ENCODE measurements around the gene TOR3A. TPM values are rescaled to one million over a fixed set of nuclear protein-coding genes. Genes with fewer than 3 reads are reported as not detected.

TOR3A gene
- total RNA-seq, 1 donor from 2014 or later, result 31.5 TPM

DNA sequence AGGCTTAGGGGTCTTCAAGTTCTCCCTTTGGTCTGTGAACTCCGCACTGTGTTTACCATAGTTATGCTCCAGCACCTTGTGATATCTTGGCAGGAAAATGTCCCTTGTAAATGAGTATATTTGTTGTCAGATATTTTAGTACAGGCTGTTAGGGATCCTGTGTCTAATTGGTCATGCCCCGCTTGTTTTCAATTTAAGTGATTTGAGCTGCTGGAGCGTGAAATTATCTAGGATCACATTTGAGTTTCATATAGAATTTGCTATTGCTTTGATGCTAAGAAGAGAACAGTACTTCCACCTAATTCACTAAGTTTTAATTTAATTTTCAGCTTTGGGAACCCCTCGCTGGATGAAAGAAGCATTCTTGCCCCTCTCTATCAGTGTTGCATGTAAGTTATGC lies 15.4 kb upstream of the TOR3A start:
- DNase-seq (ENCODE audit: low read depth in 2 of 2), result no peak

GRCh38 chr1:179077396-179077795 lies 4.5 kb upstream of the TOR3A start:
- DNase-seq (ENCODE audit: low read depth in 2 of 2), result no peak

DNA sequence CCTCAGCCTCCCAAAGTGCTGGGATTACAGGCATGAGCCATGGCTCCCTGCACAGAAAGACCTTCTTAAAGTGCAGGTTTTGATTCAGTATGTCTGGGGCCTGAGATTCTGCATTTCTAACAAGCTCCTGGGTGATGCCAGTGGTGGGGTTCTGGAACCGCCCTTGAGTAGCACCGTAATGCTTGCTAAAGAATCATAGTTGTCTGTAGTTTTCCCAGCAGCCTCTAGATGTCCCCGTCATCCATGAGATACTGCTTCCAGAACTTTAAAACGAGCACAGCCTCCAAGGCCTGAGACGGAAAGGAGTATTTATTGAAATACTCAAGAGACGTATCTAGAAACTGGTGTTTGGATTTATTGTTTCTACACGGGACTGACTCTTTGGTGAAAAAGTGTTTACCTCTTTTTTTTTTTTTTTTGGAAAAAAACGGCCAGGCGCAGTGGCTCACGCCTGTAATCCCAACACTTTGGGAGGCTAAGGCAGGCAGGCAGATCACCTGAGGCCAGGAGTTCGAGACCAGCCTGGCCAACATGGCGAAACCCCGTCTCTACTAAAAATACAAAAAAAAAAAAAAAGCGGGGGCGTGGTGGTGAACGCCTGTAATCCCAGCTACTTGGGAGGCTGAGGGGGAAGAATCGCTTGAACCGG lies 2.6 kb upstream of the TOR3A start:
- DNase-seq (ENCODE audit: low read depth in 2 of 2), result peak; percentile 79 to 81

GRCh38 chr1:179080866-179081686 lies 794 bp upstream of the TOR3A start:
- DNase-seq (ENCODE audit: low read depth in 2 of 2), result no peak

- peak in 1 of 2 donors; percentile 30 for DNase-seq (ENCODE audit: low read depth in 2 of 2)
These were observed 596 bp downstream of the TOR3A start for GRCh38 chr1:179082333-179082998.

DNA sequence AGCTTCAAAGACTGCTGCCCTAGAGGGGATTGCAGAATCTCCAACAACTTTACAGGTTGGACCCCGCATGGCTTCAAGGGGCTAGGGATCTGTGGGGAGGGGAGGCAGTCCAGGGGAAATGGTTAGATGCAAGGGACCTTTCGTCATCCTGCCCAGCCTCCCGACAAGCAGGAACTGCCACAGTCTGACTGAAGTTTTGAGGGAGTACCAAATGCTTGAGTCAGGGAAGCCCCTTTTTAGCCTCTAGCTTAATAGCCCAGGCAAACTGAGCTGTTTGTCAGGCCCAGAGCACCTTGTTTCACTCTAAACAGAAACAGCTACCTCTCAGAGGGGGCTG lies 1.1 kb downstream of the TOR3A start:
- no peak for DNase-seq (ENCODE audit: low read depth in 2 of 2)

- no peak for DNase-seq (ENCODE audit: low read depth in 2 of 2)
These were observed 1.7 kb downstream of the TOR3A start for GRCh38 chr1:179083533-179083932.

GRCh38 chr1:179087665-179088064 lies 5.8 kb downstream of the TOR3A start:
- DNase-seq (ENCODE audit: low read depth in 2 of 2), result peak; percentile 85 to 88

- DNase-seq (ENCODE audit: low read depth in 2 of 2), result no peak
These were observed 8.1 kb downstream of the TOR3A start for GRCh38 chr1:179089827-179090482.

- no peak for DNase-seq (ENCODE audit: low read depth in 2 of 2)
These were observed 8.7 kb downstream of the TOR3A start for GRCh38 chr1:179090522-179090921.

DNA sequence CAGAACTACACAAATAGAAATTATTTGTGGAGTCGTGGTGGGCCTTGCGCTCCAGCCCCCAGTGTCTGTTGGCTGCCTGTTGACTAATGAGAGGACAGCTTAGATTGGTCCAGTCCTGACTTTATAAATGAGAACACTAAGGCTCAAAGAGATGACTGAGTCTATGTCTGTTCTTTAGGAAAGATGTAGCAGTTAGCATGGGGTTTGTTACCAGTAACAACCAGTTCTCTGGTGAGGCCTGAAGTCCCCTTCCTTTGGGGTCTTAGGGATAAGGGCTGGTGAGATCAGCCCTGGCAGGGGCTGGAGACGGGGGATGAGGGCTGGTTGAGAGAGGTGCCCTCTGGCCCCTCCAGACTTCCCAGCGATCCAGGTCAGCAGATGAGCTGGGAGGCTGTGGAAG lies 9.1 kb downstream of the TOR3A start:
- DNase-seq (ENCODE audit: low read depth in 2 of 2), result no peak

- peak in 1 of 2 donors; percentile 36 for DNase-seq (ENCODE audit: low read depth in 2 of 2)
These were observed 9.9 kb downstream of the TOR3A start for GRCh38 chr1:179091691-179092165.

GRCh38 chr1:179092896-179093461 lies 11.1 kb downstream of the TOR3A start:
- no peak for DNase-seq (ENCODE audit: low read depth in 2 of 2)

- peak in 1 of 2 donors; percentile 47 for DNase-seq (ENCODE audit: low read depth in 2 of 2)
These were observed 12.9 kb downstream of the TOR3A start for GRCh38 chr1:179094818-179095217.

- DNase-seq (ENCODE audit: low read depth in 2 of 2), result no peak
These were observed 13.5 kb downstream of the TOR3A start for GRCh38 chr1:179095377-179095776.

- DNase-seq (ENCODE audit: low read depth in 2 of 2), result no peak
These were observed 14.1 kb downstream of the TOR3A start for GRCh38 chr1:179095924-179096323.

GRCh38 chr1:179099891-179100290 lies 18.0 kb downstream of the TOR3A start:
- no peak for DNase-seq (ENCODE audit: low read depth in 2 of 2)

DNA sequence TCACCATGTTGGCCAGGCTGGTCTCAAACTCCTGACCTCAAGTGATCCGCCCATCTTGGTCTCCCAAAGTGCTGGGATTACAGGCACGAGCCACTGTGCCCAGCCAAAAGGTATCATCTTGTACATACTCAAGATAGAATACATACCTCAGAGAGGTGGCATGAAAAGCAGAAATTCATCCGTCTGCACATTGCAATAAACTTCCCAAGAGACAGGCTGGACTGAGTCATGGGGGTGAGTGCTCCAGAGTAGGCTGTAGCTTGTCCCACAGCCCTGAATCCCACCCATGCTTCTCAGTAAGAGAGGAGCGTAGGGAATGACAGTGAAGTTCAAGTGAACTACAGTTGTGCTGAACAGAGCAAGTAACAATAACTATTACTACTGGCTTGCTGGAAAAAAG lies 19.7 kb downstream of the TOR3A start:
- no peak for DNase-seq (ENCODE audit: low read depth in 2 of 2)

DNA sequence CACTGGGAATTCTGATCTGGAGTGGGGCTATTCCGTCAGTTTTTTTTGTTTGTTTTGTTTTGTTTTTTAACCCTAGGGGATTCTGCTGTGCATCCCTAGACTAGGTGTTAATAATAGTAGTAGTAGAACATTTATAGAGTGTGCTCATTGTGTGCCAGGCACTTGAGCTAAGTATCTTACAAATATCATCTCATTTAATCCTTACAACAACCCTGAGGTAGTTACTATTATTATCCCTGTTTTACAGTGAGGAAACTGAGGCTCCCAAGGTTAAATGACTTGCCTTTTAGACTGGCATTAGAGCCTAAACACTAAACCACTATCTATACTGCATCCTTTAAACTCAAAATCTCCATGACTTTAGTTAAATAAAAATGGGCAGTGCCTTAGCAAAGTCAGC lies 22.1 kb downstream of the TOR3A start:
- no peak for DNase-seq (ENCODE audit: low read depth in 2 of 2)

- no peak for DNase-seq (ENCODE audit: low read depth in 2 of 2)
These were observed 22.9 kb downstream of the TOR3A start for GRCh38 chr1:179104611-179105250.

GRCh38 chr1:179105393-179105792 lies 23.5 kb downstream of the TOR3A start:
- DNase-seq (ENCODE audit: low read depth in 2 of 2), result peak in 1 of 2 donors; percentile 52

Data from lung microvascular endothelial cell (primary cell).